ENCODE results near the gene KDM2B.
"Not testable (repeated sequence)": the region's sequence is repeated elsewhere in the genome, so short reads cannot be mapped to it uniquely, and the experiment has no call there.

Gene KDM2B

DNA sequence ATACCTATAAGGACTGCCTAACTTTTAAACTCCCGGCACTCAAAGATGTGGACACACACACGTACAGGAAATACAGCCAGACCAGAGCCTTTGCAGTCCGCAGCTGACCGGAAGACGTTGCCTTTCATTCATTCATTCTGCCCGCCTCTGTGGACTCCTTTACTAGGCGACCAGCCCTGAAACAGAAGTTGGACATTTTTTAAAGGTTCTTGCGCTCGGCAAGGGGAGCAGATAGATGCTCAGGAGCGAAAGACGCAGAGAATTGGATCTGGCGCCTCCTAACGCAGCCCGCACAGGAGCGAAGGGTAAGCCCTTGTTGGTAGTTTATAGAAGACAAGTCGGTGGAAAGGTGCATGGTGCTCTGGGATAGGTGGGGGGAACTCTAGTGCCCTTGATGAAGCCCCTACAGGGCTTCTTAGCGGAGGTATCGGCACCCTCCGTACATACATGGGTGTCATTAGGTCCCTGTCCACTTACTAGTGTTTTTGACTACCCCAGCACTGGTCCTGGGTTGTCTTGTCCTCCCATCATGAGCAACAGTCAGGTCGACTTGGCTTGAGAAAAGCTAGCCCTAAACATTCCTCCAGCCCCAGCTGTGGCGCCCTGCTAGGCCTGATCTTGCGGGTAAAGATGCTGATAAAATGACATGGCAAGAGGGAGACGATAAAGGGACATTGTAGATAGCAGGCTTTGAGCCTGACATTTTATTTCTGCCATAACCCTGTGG is at the start of gene KDM2B:
TSS of gene KDM2B (minus strand) at position 65 of the 727 bp plus-strand sequence. CDS start 112 bp downstream, outside the sequence.
- no peak for DNase-seq

DNA sequence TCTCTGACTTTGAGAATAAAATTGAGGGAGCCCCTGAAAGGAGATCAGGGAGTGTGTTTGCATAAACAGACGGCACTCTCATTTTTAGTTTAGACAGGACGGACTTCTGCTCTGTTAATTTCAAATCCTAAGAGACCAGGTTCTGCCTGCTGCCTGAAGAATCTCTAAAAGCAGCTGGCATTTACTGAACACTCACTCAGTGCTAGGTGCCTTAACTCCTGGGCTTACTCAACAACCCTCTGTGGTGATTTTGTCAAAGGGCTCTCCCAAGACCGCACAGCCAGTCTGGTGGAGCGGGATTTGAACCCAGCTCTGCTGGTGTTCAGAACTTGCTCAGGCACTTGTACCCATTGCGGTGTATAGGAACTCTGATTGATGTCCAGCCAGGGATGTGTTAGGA is 47.7 kb upstream of the KDM2B start:
- DNase-seq: no peak

DNA sequence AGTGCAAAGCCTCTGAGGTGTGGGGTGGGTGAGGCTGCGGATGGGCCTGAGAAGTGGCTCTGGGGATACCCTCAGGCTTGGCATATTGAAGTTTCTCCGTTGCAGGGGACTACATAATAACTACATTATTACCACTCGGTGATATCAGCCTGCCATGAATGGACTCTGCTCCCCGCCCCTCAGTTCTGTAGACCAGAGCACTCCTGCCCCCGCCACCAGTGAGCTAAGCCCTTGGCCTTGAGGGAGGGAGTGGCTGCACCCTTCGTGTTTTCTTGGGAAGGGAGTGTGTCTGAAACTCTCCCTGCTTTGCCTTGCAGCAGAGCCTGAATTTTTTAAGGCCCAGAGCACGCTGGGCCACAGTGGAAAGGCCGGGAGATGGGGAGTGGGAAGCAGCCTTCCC is 47.2 kb upstream of the KDM2B start:
- DNase-seq: no peak

DNA sequence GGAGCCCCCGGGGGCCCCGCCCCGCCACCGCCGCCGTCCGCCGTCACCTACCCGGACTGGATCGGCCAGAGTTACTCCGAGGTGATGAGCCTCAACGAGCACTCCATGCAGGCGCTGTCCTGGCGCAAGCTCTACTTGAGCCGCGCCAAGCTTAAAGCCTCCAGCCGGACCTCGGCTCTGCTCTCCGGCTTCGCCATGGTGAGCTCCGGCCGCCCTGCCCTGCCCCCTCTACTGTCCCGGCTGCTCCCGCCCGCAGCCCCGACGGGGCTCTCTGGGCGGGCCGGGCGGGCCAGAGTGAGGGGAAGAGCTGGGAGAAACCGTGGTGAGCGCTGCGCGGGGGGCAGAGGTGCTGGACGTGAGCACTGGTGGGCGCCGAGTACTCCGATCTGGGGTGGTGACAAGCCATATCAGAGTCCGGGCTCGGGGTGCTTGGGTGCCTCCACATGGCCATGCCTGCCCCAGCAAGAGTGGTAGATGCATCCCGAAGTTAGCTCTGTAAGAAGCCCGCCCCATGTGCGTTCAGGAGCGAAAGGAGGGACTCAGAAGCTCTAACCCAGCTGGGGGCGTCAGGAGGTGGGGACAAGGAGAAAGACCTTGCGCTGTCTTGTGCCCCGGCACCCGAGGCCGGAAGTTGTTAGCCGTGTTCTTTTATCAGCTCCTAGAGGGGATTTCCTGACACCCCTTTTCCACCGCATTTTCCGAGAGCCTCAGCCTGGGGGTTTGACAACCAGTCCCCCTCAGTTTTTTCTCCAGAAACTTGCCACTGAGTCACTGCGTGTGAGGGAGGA is 46.2 kb upstream of the KDM2B start:
- peak; percentile 50 for DNase-seq

DNA sequence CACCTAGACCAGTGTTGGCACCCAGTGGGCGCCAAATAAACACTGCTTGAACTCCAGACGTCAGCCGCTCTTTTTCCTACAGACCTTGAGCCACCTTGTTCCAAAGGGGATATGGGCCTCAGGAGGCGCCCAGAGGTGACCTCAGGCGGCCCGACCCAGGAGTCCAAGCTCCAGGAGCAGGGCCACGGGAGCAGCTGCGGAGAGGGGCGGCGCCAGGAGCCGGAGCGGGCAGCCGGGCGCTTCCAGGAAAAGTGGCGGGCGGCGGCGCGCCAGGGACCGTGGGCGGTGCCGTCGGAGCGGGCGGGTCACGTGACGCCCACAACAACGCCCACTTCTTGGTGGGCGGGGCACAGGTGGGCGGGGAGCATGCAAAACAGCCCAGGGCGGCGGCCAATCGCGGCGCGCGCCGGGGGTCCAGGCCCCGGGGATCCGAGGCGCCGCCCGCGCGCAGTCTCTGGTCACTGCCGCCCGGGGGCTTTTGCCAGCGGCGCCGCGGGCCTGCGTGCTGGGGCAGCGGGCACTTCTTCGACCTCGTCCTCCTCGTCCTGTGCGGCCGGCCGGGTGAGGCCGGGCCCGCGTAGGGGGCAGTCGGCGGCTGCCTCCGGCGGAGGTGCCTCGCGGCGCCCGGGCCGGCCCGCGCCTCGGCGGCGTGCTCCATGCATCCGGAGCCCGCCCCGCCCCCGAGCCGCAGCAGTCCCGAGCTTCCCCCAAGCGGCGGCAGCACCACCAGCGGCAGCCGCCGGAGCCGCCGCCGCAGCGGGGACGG is 45.4 kb upstream of the KDM2B start, which contains the start of gene ORAI1:
TSS of gene ORAI1 (plus strand) at position 444 of the 766 bp plus-strand sequence.
- peak; percentile 77 for DNase-seq

DNA sequence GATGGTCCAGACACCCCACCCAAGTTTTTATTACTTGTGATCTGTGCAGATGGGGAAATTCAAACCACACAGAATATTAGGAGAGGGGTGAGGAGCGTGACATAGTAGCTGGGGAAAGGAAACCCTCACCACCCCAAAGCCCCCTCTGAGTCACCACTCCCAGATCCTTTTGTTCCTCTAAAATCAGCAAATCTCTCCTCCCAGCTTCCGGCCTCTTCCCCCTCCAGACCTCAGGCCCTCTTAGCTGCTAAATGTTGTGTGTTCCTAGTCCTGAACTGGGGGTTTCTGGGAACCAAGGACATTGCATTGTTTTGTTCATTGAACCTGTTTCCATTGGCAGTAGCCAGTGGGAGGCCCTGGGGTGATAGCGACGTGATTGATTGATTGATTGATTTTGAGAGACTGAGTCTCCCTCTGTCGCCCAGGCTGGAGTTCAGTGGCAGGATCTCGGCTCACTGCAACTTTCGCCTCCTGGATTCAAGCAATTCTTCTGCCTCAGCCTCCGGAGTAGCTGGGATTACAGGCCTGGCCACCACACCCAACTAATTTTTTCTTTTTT is 39.6 kb upstream of the KDM2B start:
- no peak for DNase-seq

DNA sequence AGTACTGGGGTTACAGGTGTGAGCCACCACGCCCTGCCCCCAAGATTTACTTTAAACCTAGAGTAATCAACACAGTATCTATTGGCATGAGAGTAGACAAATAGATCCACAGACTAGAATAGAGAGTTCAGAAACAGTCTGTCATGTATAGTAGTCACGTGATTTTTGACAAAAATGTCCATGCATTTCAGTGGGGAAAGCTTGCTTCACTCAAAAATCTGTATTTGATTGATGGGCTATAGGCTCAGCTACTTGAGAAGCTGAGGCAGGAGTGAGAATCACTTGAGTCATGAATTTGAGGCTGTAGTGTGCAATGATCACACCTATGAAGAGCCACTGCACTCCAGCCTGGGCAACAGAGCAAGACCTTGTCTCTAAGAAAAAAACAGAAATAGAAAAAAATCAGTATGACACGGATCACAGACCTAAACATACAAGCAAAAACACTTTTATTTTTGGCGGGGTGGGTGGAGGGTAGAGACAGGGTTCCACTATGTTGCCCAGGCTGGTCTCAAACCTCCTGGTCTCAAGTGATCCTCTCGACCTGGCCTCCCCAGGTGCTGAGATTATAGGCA is 37.9 kb upstream of the KDM2B start:
- no peak for DNase-seq

DNA sequence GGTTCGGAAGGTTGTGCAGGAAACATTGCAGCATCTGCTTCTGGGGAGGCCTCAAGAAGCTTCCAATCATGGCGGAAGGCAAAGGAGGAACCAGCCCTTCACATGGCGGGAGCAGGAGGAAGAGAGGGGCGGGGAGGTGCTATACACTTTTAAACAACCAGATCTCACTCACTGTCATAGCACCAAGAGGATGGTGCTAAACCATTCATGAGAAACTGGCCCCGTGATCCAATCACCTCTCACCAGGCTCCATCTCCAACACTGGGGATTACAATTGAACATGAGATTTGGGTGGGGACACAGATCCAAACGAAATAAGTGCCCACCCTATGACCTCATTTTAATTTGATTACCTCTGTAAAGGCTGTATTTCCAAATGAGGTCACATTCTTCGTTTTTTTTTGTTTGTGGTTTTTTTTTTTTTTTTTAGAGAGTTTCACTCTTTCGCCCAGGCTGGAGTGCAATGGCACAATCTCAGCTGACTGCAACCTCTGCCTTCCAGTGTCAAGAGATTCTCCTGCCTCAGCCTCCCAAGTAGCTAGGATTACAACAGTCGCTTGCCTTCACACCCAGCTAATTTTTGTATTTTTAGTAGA is 34.1 kb upstream of the KDM2B start:
- DNase-seq: no peak

DNA sequence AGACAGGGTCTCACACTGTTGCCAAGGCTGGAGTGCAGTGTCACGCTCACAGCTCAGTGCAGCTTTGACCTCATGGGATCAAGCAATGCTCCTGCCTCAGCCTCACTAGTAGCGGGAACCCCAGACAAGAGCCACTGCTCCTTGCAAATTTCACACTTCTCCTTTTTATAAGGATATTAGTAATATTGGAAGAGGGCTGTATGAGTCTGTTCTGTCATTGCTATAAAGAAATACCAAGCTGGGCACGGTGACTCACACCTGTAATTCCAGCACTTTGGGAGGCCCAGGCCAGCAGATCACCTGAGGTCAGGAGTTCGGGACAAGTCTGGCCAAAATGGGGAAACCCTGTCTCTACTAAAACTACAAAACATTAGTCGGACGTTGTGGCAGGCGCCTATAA is 32.6 kb upstream of the KDM2B start:
- no peak for DNase-seq

DNA sequence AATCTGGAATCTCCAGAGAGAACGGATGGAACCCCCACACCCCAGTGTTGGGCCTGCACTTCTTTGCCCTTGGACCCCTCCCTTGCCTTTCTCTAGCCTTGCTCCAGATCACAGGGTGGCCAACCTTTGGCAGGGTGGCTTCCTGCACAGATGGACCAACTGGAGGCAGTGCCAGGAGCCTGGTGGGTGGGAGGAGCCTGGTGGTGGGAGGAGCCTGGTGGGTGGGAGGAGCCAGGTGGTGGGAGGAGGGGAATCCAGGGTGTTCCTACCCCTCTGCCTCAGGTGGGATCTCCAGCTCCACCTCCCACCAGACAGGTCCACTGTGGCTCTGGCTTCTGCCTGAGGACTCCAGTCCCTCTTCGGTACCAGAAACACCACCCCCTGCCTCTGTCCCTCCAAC is 30.5 kb upstream of the KDM2B start:
- DNase-seq: no peak

DNA sequence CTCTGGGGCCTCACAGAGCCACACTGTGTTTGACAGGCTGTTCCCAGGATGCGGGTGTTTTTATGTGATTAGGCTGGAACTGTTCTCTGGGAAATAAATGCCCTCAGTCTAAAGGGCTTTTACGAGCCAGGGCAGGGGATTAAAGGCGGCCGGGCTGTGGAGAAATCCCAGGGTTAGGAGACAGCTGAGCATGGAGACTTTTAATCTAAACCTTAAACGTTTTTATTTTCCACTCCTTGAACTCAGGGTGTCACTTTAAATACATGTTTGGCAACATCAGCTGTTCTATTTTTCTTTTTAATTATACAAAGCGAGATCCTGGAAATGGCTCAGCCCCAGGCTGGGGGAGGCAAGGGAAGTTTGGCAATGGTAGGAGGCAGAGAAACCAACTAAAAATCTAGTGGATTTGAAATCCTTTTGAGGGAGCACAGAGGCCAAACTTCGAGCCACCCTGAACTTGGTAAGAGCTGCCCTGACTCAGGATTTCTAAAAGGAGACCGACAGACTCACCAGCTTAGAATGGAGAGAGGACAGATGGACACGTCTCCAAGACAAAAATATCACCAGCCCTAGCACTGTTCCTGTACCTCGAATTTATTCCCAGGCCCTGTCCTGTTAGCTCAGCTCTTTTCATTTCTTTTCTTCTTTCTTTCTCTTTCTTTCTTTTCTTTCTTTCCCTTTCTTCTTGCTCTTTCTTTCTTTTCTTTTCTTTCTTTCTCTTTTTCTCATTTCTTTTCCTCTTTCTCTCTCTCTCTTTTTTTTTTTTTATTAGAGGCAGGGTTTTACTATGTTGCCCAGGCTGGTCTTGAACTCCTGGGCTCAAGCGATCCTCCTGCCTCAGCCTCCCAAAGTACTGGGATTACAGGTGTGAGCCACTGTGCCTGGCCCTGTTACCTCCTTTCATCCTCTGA is 29.7 kb upstream of the KDM2B start:
- no peak for DNase-seq

DNA sequence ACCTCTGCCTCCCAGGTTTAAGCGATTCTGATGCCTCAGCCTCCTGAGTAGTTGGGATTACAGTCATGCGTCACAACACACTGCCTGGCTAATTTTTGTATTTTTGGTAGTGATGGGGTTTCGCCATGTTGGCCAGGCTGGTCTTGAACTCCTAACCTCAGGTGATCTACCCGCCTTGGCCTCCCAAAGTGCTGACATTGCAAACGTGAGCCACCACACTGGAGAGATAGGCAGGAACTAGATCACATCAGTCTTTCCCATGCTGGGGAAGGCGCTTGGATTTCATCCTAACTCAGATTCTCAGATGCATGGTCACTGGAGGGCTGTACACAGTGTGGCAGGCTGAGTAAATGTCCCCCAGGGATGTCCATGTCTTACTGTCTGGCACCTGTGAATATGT is 27.5 kb upstream of the KDM2B start:
- no peak for DNase-seq

DNA sequence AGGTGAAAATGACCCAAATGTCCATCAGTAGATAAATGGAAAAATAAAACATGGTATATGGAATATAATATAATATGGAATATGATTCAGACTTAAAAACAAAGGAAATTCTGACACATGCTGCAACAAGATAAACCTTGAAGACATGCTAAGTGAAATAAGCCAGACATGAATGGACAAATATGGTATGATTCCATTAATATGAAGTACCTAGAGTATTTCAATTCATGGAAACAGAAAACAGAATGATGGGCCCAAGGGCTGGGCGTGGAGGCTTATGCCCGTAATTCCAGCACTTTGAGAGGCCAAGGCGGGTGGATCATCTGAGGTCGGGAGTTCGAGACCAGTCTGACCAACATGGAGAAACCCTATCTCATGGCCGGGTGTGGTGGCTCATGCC is 22.8 kb upstream of the KDM2B start:
- no peak for DNase-seq

DNA sequence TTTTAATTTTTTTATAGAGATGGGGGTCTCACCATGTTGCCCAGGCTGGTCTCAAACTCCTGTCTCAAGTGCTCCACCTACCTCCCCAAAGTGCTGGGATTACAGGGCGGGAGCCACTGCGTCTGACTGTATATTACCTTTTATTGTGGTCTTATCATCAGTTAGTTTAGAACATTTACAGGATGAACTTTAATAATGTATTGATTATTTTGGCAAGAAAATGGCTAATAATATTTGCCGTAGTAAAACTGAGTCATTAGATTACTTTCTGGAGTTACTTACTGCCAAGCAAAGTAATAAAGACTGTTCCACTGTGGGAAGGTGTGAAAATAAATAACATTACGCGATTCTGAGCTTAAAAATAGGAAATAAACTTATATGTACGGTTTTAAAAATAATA is 21.9 kb upstream of the KDM2B start:
- no peak for DNase-seq

DNA sequence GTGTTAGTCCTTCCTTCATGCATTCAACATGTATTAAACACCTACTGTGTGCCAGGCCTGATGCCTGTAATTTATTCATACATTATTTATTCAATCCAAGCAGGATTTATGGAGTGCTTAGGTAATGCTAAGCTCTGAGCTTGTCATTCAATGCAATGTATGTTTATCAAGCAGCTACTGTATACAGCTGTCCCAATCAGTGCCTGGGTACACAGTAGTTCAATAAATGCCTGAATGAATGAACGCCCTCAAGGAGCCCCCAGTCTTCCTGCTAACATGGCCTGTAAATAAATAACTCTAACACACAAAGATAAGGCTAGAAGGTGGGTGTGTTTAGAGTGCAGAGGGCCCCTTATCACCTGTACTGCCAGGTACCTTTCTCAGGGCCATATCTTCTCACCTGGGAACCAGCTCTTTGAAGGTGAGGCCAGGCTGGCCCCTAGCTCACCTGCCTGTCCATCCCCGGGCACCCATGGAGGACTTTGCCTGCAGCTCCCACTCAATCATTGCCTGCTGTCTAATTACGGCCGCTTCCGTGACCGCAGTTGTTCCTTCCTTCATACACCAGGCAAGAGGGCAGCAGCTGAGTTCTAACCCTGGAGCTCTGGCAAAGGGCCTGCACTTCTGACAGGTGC is 20.0 kb upstream of the KDM2B start:
- no peak for DNase-seq

DNA sequence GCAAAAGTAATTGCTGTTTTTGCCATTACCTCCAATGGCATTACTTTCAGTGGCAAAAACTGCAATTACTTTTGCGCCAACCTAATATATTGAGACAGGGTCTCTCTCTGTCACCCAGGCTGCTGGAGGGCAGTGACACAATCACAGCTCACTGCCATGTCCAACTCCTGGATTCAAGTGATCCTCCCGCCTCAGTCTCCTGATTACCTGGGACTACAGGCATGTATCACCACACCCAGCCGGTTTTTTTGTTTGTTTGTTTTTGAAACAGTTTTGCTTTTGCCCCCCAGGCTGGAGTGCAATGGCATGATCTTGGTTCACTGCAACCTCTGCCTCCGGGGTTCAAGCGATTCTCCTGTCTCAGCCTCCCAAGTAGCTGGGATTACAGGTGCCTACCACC is 15.7 kb upstream of the KDM2B start:
- DNase-seq: no peak

DNA sequence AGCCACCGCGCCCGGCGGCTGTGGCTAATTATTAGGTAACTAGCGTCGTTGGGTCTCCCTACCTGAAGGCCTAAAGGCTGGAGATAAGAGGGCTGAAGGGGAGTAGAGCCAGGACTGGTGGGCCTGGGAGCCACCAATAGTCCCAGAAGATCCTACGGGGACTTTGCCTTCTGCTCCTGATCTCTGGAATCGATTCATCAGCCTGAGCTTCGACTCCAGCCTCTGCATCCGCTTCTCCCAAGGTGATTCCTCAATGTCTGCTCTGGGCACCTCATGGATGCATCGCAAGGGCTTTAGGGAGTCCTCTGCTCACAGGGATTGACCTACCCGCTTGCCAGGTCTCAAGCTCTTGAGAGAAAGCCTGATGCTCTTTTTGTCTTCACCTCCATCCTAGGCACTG is 14.7 kb upstream of the KDM2B start:
- DNase-seq: no peak

DNA sequence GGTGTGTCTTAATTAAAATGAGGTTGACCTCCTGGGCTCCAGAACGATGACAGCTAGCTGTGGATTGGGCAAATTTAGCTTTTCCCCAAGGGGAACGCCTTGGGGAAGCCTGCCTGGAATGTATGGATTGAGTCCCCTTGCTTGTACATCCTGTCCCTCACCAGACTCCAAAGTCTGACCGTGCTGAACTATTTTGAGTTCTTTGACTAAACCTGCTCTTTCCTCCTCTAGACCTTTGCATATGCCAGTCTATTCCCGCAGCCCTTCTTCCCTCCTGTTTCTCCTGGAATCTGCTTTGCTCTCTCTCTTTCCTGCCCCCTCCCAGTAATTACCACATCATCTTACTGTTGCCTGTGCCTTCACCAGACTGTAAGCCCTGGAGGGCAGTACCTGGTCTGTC is 11.5 kb upstream of the KDM2B start:
- DNase-seq: no peak

DNA sequence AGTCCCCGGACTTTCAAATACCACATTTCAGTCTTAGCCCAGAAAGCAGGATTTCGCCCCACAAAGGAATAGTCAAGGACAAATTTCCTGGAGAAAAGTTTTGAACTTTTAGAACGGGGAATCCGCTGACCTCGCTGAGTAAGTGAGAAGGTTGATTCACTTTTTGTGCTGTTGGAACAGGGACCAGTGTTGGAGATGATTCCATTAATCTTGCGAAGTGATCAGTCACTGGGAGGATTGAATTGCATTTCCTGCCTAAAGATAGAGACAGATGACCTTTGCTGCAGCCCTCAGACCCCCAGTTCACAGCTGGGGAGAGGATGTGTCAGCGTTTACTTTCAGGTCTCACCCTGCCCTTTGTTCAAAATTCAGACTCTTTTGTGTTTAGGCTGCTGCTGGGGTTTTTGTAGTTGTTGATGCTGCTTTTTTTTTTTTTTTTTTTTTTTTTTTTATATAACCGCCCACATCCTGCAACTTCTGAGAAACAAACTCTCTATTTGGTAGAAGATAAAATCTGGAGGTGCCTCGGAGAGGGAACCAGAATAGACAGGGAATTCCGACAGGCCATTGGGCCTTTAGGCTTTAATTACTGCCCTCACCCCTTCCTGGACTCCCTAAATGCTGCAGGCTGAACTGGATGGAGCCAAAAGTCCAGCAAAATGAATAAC is 9.8 kb upstream of the KDM2B start:
- DNase-seq: no peak

DNA sequence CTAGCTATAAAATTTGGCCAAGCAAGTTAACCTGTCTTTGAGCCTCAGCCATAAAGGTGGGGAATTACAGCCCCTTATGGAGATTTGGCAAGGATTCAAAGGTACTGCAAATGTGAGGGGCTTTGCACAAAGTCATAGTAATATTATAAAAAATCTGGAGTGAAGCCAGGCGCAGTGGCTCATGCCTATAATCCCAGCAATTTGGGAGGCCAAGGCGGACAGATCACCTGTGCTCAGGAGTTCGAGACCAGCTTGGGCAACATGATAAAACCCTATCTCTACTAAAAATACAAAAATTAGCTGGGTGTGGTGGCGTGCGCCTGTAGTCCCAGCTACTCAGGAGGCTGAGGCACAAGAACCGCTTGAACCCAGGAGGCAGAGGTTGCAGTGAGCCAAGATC is 4.1 kb upstream of the KDM2B start:
- DNase-seq: not testable (repeated sequence)

DNA sequence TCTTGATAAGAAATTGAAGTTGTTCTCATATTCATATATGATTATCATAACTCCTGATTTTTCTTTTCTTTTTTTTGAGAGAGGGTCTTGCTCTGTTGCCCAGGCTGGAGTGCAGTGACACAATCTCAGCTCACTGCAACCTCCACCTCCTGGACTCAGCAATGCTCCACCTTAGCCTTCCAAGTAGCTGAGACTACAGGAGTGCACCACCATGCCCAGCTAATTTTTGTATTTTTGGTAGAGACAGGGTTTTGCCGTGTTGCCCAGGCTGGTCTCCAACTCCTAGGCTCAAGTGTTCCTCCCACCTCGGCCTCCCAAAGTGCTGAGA is 2.5 kb upstream of the KDM2B start:
- not testable (repeated sequence) for DNase-seq

Measured in GF-D8 (cell line).